HG03045 (cell line): ENCODE results near the gene RBFOX2.

Source experiments
- ATAC-seq: cut with Tn5 transposase; IDR thresholded peaks from one replicate; pipeline ENCODE4 v1.9.1; 2021; ENCODE audit warnings: mild to moderate bottlenecking, moderate library complexity; ENCODE audit not compliant: unreplicated experiment

The RBFOX2 gene

GRCh38 chr22:35978889-35979288, 49.7 kb downstream of the RBFOX2 start:
- no peak for ATAC-seq

GRCh38 chr22:35978201-35978600, 50.4 kb downstream of the RBFOX2 start:
- ATAC-seq: no peak

- ATAC-seq: no peak
These were observed 51.5 kb downstream of the RBFOX2 start for GRCh38 chr22:35977136-35977535.

GRCh38 chr22:35973388-35973787, 55.2 kb downstream of the RBFOX2 start:
- ATAC-seq: no peak

GRCh38 chr22:35972559-35972958, 56.1 kb downstream of the RBFOX2 start:
- ATAC-seq: no peak

GRCh38 chr22:35971456-35972119, 57.0 kb downstream of the RBFOX2 start:
- no peak for ATAC-seq

- ATAC-seq: no peak
These were observed 57.8 kb downstream of the RBFOX2 start for GRCh38 chr22:35970616-35971455.

GRCh38 chr22:35967046-35967397, 61.6 kb downstream of the RBFOX2 start:
- ATAC-seq: no peak

GRCh38 chr22:35966314-35967045, 62.1 kb downstream of the RBFOX2 start:
- ATAC-seq: no peak

GRCh38 chr22:35963237-35963810, 65.3 kb downstream of the RBFOX2 start:
- ATAC-seq: no peak

- ATAC-seq: no peak
These were observed 66.9 kb downstream of the RBFOX2 start for GRCh38 chr22:35961480-35962295.

- no peak for ATAC-seq
These were observed 67.8 kb downstream of the RBFOX2 start for GRCh38 chr22:35960854-35961253.

- ATAC-seq: no peak
These were observed 69.4 kb downstream of the RBFOX2 start for GRCh38 chr22:35959121-35959800.

- no peak for ATAC-seq
These were observed 70.3 kb downstream of the RBFOX2 start for GRCh38 chr22:35958334-35958733.

GRCh38 chr22:35957589-35957988, 71.0 kb downstream of the RBFOX2 start:
- no peak for ATAC-seq

GRCh38 chr22:35956850-35957249, 71.8 kb downstream of the RBFOX2 start:
- no peak for ATAC-seq

- no peak for ATAC-seq
These were observed 73.1 kb downstream of the RBFOX2 start for GRCh38 chr22:35955546-35955945.

- no peak for ATAC-seq
These were observed 76.0 kb downstream of the RBFOX2 start for GRCh38 chr22:35952576-35952975.

- ATAC-seq: no peak
These were observed 78.4 kb downstream of the RBFOX2 start for GRCh38 chr22:35950262-35950661.

GRCh38 chr22:35949243-35949642, 79.4 kb downstream of the RBFOX2 start:
- ATAC-seq: no peak
